HG02885 (cell line): Measurements from ENCODE around the gene NUB1.

Experiments used
- ATAC-seq: cut with Tn5 transposase; IDR thresholded peaks from one replicate; pipeline ENCODE4 v1.9.1; 2021; ENCODE audit warnings: mild to moderate bottlenecking; ENCODE audit not compliant: unreplicated experiment, poor library complexity

The NUB1 gene

DNA sequence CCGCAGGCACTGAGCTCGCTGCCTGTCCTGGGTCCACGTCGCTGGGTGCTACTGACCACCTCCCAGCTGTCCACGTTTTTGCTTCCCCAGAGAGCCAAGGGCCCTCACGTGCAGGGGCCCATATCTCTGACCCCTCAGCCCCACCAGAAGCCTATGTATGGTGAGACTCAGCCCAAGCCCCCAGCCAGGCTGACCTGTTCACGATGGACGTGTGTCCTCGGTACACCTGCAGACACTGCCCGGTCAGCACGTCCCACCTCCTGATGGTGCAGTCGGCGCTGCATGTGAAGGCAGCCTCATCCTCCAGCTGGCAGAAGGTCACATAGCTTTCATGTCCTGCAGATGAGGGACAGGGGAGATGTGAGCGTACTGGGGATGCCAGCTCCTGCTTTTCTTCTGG is 58.3 kb downstream of the NUB1 start:
- no peak for ATAC-seq

DNA sequence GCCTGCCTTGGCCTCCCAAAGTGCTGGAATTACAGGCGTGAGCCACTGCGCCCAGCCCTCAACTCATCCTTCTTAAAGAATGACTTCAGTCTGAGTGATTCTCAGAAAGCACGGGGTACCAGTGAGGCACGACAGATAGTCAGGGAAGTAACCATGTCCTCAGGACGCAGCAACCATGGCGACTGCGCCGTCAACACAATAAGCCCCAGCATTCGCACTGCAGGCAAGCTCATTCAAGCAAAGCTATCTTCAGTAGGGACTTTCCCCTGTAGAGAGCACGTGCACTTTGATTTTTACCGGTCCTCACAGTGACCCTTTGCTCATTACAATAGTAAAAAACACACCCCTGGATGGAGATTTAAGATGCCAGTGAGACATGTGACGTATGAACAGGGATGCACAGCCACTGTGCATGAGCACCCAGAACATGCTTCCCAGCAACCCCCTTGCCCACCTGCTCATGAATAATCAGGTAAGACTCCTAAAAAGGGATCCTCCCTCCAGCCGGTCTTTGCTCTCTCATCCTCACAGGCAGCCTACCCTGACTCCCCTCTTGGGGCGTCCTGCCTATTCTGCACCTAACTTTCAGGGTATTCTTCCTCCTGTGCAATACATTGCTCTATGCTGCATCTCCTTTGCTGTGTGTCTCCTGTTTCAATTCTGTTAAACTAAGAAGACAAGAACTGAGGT is 59.2 kb downstream of the NUB1 start:
- peak; percentile 82 for ATAC-seq

DNA sequence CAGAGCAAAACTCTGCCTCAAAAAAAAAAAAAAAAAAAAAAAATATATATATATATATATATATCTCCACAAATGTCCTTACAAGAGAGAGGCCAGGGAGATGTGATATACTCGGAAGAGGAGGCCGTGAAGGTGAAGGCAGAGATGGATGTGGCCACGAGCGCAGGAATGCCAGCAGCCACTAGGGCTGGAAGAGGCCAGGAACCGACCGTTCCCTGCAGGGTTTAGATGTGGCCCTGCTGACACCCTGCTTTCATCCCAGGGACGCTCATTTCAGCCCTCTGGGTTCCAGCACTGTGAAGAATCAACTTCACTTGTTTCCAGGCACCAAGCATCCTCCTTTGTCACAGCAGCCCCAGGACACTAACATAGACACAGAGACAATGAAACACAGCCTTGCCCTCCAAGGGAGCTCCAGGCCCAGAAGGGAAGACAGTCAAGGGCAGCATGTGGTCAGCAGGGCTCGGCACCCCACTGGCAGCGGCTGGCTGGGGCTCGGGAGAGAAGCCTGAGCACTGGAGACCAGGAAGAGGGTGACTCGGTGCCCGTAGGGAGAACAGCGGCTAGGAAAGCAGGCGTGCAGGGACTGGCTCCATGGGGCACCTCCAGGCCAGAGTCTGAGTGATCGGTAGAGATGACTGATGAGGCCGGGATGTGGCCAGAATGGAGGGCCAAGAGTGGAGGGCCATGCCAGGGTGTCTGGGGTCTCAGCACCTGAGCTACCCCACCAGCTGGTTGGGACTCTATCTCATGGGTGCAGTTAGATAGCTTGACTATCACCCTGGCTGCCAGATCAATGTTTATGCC is 60.6 kb downstream of the NUB1 start:
- no peak for ATAC-seq

DNA sequence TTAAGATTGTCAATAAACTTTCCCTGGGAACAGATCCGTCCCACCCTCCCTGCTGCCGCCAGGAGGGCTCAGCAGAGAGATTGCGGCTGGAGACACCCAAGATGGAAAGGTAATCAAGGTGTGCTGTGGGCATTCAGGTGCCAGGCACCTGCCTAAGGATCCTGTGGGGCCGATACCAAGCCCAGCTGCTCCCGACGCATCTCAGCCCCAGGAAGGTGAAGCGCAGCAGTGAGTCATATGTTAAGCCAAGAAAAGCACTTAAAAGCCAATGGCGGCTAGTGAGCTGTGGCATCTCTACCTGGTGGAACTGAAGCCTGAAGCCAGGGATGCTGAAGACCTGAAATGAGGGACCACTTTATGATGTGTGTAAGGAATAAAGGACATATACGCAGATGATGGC is 62.2 kb downstream of the NUB1 start:
- no peak for ATAC-seq

DNA sequence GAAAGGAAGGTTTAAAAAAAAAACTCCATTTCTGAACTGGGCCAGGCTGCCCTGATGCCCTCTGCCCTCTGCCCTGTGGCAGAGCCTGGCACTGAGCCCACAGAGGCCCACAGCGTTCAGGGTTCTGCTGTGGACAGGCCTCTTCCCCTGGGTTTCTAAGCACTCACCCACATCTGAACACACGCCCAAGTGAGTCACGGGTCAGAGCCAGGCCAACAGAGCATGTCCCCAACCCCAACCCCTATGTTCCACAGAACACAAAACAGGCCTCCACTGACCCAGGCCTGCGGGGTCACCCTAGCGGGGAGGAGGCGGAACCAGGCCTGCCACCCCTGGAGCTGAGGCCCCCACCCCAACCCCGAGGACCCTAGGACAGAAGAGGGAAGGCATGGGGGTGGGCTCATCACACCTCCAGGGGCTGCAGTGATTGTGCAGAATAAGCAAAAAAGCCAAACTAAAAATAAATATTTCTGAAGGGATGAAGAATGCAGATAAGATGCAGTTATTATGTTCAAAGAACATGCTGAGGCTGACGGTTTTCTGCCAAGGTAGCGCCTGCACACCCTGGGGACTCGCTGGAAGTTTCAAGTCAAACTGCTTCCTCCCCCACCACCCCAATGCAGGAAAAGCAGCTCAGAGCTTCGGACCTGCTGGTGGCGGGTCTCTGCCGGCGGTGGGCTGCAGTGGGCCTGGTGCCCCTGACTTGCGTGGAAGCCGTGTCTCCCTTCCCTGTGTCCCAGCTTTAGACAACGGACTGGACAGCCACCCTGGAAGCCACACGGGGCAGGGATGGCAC is 62.8 kb downstream of the NUB1 start:
- ATAC-seq = no peak

DNA sequence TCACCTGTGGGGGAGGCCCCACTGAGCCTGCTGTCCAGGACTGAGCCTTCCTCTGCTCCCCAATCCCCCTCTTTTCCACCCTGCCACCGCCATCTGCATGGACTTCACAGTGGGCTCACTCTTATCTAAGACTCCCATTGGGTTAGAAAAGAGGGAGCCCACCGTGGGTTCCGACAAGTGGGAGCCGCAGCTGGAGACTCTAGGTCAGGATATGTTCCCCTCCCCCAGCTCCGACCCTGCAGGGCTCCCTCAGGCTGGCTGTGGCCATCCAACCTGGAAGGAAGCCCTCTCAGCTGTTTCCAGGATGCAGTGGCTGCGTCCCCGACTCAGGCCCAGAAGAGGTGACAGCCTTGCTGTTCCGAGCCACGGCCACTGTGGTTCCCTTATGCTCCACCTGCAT is 63.4 kb downstream of the NUB1 start:
- no peak for ATAC-seq

DNA sequence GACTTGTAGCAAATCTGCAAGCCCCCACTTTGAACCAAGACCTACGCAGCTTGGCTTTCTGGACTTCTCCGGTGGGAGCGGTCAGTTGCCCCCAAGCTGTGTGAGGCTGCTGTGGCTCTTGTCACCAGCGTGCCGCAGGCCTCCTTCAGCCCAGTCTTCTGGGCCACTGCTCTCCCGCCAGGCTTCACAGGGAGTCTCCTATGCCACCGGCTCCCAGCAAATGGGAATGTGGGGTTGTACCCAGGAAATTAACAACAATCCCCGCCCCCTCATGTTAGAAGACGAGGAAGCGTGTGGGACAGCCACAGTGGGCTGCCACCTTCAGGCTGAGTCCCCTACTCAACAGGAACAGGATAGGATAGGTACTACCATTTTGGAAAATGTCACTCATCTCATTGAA is 64.0 kb downstream of the NUB1 start:
- ATAC-seq = no peak

DNA sequence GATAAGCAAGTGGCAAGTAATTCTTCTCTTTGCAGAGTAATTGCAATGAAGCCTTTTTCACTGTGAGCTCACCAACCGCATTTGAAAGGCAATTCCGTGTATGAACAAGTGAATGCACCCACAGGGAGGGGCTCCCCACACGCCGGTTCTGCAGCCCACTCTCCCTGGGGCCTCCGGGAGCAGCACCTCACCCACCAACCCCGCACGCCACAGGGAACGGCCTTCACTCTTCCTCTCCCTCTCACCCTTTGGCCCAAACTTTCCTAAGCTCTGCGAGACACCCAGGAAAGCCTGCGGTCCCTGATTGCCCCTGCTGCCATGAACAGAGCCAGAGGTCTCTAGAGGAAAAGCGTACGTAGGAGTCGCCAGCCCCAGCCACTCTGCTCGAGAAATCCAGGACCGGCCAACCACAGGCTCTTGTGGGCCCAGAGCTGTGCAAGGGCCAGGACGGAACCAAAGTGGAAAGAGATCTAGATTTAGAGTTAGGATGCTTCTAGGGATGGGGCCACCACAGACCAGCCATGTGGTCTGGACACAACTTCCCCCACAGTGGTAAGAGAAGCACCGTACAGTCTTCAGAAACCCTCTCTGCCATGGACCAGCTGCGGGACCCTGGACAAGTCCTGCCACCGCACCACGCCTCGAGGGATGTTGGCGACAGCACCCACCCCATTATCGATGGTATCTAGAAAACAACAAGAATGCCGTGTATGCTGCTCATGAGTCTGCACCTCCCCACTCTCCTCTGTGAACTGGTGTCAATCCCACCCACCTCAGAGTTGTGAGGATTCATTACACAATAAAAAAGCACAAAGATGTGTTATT is 64.7 kb downstream of the NUB1 start:
- ATAC-seq = no peak

DNA sequence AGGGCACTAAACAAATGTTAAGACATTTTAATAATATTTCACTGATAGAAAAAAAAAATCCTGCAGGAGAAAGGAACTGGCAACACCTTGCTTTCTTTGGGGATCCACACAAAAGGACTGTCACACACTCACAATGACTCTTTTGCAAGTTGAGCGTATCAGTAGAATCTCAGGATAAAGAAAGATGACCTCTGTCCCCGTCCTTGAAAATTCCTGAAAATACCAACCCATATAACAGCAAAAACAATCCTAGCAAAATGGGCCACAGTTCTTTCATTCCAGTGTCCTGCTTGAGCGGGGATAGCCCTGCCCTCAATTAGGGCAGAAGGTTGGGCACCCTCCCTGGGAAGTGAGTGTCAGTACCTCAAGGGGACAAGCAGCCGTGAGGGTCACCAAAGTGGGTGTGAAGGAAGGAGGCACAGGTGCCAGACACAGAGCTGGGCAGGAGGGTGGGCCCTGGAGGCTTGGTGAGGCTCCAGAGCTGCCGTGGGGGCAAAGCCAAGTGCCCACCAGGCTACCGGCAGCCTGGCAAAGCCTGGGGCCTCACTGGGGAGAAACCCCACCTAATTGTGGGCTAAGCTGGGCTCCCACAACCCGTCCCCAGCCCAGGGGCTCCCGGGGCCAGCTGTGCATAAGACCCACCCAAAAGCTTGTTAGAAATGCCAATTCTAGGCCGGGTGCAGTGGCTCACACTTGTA is 65.4 kb downstream of the NUB1 start:
- ATAC-seq = no peak

DNA sequence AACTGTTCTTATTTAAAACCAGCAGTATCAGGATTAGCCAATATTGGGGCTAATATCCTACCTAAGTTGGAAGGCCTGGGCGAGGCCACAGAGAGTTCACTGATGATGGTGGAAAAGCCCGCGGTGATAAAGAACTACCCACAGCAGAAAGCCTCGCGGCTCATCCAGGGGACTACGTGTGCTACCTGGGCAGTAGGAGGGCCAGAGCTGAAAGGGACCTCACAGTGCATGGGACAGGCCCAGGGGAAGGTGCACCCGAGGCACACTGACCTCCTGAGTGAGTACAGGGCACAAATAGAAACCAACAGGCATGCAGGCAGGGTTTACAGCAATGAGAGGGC is 66.9 kb downstream of the NUB1 start:
- ATAC-seq = no peak

DNA sequence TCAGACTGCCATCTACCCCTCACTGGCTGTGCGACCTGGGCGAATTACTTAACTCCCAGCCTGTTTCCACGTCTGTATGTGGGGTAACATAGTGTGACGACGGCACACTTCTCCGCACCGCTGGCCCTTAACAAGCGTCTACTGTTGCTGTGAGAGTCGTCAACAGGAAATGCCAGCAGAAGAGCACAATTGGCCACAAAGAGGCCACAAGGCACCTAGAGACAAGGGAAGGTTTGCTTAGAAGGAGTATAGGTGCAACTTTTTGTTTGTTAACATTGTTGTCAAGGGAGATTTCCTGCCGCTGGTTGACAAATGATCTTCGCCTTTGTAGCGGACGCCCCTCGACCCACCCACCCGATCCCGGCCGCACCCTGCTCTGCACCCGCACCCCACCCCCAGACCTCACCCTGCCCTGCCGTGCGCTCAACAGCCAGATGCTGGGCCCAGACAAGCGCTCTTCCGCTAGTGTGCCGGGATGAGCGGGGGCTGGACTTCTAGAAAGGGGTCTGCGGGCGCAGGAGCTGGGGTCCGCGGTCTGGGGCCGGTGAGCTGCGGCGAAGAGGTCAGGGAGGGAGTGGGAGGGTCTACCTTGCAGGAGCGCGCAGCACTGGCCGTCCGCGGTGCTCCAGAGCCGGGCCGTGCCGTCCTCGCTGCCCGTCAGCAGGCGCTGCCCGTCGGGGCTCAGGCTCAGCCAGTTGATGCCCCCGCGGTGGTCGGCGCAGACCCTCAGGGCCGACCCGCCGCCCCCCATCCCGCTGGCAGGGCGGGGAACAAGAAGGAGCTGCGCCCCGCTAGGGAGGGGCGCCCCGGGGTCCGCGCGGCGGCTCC is 67.4 kb downstream of the NUB1 start:
- no peak for ATAC-seq

DNA sequence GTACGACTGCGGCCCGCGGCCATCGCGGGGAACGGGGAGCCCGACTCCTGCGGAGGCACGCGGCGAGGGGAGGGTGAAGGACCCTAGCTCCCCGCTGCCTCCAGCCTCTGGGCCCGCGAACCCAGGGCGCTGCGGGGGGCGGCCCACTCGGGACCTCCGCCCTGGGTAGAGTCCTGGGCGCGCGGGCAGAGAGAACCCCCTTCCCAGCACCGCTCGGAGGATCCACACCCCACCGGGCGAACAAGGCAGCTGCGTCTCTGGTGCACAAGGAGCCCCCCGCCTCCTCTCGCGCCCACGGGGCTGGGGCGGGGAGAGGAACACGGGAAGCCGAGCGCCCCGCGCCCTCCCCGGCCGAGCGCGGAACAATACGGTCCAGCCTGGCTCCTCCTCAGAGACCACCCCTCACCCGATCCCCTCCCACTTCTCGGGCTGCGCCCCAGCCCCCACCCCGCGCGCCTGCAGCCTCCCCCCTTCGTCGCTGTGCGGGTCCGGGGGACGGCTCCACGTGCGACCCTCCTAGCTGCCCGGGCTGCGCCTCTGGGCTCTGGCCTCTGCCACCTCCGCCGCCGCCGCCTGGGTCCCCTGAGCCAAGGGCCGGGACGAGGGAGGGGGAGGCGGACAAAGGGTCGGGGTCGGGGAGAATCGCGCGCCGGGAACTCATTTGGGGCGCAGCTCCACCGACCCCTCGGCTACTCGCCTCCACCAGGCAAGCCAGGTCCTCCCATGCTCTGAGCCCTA is 68.2 kb downstream of the NUB1 start, which contains the start of gene WDR86:
Gene WDR86 (minus strand): TSS at position 372 of the 738 bp plus-strand sequence. CDS start 449 bp downstream, outside the sequence.
- ATAC-seq = no peak

DNA sequence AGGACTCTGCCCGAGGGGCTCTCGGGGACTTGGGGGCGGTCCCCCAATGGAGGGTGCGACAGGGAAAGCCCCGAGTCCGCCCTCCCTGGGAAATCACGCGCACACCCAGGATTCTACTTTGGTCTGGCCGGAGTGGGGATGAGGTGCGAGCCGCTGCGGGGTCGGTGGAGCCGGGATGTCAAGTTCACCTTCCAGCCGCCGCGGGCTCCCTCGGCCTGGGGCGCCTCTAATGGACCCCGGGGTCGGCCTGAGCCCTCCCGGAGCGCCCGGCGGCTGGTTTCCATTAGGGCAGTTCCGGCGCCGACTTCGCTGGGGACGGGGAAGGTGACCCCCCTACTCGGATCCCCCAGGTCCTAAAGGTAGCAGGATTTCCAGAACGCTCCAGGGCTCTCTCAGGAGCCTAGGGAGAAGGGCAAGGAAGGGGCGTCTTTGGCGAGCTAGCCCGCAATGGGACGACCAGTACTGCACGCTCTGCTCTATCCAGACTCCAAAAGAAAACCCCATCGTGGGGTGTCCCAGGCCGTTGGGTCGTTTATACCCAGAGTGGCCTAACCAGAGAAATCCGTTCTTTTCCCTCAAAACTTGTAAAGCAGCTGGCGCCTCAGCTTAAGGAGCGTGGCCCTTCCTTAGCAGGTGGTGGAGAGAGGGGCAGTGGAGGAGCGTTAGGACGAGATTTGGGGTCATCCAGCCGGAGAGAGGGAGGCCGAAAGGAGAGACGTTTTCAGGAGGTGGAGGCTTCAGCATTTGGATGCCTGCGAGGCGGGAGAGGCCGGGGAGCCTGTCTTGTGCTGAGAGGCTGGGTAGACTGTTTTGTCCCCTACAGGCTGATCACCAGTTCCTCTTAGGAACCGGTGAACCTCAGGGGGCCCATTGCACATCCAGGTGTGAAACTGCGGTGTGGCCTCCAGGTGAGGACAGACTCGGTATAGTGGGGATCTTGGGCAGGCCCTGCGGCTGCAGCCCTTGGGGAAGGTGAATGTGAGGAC is 69.1 kb downstream of the NUB1 start:
- no peak for ATAC-seq

DNA sequence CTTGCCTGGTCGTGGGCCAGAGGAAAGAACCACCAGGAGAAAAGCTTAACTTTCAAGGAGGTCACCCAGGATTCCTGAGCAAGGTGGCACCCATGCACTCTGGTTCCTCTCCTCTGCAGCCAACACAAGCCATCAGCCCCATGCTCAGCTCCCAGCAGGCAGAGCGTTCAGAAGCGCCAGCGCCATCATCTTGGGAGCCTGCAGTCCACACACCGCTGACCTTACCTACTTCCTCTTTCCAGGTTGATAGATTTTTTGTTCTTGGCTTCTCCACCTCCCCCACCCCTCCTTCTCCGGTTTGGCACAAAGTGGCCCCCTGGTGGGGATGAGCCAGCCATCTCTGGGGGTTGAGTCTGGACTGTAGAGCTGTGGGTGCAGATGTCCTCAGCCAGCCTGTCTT is 69.9 kb downstream of the NUB1 start:
- ATAC-seq = no peak

DNA sequence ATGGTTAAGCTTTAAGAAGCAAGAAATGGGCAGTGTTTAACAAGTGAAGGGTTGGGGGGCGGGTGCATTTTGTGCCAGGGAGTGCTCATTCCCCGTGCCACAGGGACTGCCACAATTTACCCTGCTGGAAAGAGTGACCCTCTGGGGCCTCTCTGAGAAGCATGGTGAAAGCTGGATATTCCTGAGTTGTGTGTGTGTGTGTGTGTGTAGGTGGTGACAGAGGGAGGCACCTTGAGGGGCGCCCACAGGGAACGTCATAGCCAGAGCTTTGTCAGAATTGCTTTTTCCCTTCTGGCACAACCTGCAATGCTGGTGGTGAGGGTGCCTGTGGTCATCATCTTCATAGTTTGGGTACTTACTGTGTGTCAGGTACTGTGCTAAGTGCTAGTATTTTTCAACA is 70.7 kb downstream of the NUB1 start:
- ATAC-seq = no peak

DNA sequence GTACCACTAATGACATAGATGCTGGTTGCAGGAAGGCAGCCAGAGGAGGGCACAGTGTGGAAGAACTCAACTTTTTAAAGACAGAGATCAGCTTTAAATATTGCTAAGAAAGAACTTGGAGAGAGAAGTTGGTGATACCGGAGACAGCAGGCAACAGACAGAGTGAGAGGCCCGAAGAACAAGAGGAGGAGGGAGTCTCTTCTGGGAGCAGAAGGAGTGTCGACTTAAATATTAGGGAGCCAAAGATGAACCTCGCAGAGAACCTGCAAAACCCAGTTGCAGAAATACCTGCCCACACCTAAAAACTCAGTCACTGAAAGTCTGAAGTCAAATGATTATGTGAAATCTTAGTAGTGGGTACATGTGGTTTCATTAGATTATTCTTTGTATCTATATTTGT is 71.6 kb downstream of the NUB1 start:
- ATAC-seq = no peak
